Astrocyte of the spinal cord (primary cell): ENCODE measurements around the gene ADARB2.
"Not testable (repeated sequence)": the region's sequence is repeated elsewhere in the genome, so short reads cannot be mapped to it uniquely, and the experiment has no call there.

Experiments used
- DNase-seq: peaks from one replicate; pipeline ENCODE4 v3.0.0; 2011; ENCODE audit warnings: low read depth, low spot score
- H3K4me3 ChIP-seq: 2 replicates; pipeline ENCODE4 v1.5.1; 2011; ENCODE audit warnings: low read depth, mild to moderate bottlenecking, low read length, moderate library complexity
- CTCF ChIP-seq: IDR thresholded peaks from 2 replicates; pipeline ENCODE4 v1.5.1; 2012; ENCODE audit warnings: low read depth, mild to moderate bottlenecking, low read length, inconsistent platforms
- in situ Hi-C: cut with HindIII; loops from 2 replicates; pipeline ENCODE4 v1.10.0; 2017; ENCODE audit warnings: low sequenced_read_pairs

Gene ADARB2

GRCh38 chr10:1462994-1463633 lies 274.2 kb downstream of the ADARB2 start:
- no peak overlapping the region for H3K4me3 ChIP-seq
- in situ Hi-C loops: no loop called here
- no peak for TF ChIP-seq CTCF
- DNase-seq: no peak

- in situ Hi-C loops: no loop called here
- DNase-seq: no peak
- TF ChIP-seq CTCF: no peak
- no peak overlapping the region for H3K4me3 ChIP-seq
Observed at GRCh38 chr10:1462521-1462920, 274.8 kb downstream of the ADARB2 start.

- TF ChIP-seq CTCF: no peak
- in situ Hi-C loops: no loop called here
- H3K4me3 ChIP-seq: no peak overlapping the region
- no peak for DNase-seq
Observed at GRCh38 chr10:1462032-1462431, 275.3 kb downstream of the ADARB2 start.

GRCh38 chr10:1461016-1461415 lies 276.3 kb downstream of the ADARB2 start:
- in situ Hi-C loops: no loop called here
- no peak for DNase-seq
- no peak for TF ChIP-seq CTCF
- no peak overlapping the region for H3K4me3 ChIP-seq

GRCh38 chr10:1459664-1460063 lies 277.7 kb downstream of the ADARB2 start:
- H3K4me3 ChIP-seq, DNase-seq, in situ Hi-C loops: not testable (repeated sequence)

- in situ Hi-C loops: no loop called here
- no peak for DNase-seq
- H3K4me3 ChIP-seq: no peak overlapping the region
- no peak for TF ChIP-seq CTCF
Observed at GRCh38 chr10:1454951-1455350, 282.4 kb downstream of the ADARB2 start.

- TF ChIP-seq CTCF: no peak
- DNase-seq: no peak
- in situ Hi-C loops: no loop called here
- no peak overlapping the region for H3K4me3 ChIP-seq
Observed at GRCh38 chr10:1454428-1454827, 282.9 kb downstream of the ADARB2 start.
